CD4-positive, alpha-beta memory T cell (primary cell): Measurements from ENCODE around the gene ZNF138. TPM values are rescaled to one million over a fixed set of nuclear protein-coding genes. Genes with fewer than 3 reads are reported as not detected.

Source experiments
- CTCF ChIA-PET: fragments of 350-600 bp; sonication (Branson Sonifier 250); formaldehyde crosslinking; loops from one replicate; lab custom pipeline; 2021; ENCODE audit warnings: inconsistent platforms; ENCODE audit not compliant: partially characterized antibody; lab: Charles Lee
- POLR2A ChIA-PET: fragments of 350-600 bp; sonication (Branson Sonifier 250); formaldehyde crosslinking; loops from one replicate; lab custom pipeline; 2021; ENCODE audit not compliant: partially characterized antibody; lab: Charles Lee
- DNase-seq, 5 donors: peaks; one replicate each; pipeline versions ENCODE4 v3.0.0 to v3.0.0-alpha.2; 2020 to 2022; ENCODE audit warnings: mixed read lengths in 1 of 5
- H3K27ac ChIP-seq: one replicate; pipeline ENCODE4 v1.7.0; 2013; ENCODE audit warnings: low read depth, low read length
- H3K27me3 ChIP-seq: 2 replicates; pipeline ENCODE4 v1.7.0; 2013; ENCODE audit warnings: mild to moderate bottlenecking, low read length, moderate library complexity; ENCODE audit not compliant: insufficient read depth
- H3K36me3 ChIP-seq: 2 replicates; pipeline ENCODE4 v1.7.0; 2013; ENCODE audit warnings: mild to moderate bottlenecking, low read length, moderate library complexity; ENCODE audit not compliant: insufficient read depth
- H3K4me1 ChIP-seq: 2 replicates; pipeline ENCODE4 v1.7.0; 2013; ENCODE audit warnings: mild to moderate bottlenecking, low read length, moderate library complexity; ENCODE audit not compliant: insufficient read depth
- H3K4me3 ChIP-seq, 2 donors: one replicate each; pipeline ENCODE4 v1.7.0; 2013; ENCODE audit warnings: low read length in 2 of 2, mild to moderate bottlenecking in 1 of 2
- H3K9me3 ChIP-seq, 2 donors: one replicate each; pipeline ENCODE4 v1.7.0; 2013; ENCODE audit warnings: low read length in 2 of 2, control low read depth in 1 of 2; ENCODE audit not compliant: control insufficient read depth in 1 of 2
- H3K27ac Mint-ChIP-seq, 7 donors: one replicate each; pipeline ENCODE4 v1.8.0; 2020 to 2021; ENCODE audit warnings: mixed read lengths in 7 of 7, mild to moderate bottlenecking in 6 of 7, inconsistent platforms in 3 of 7, moderate library complexity in 3 of 7
- H3K27me3 Mint-ChIP-seq, 2 donors: one replicate each; pipeline ENCODE4 v1.8.0; 2020 to 2021; ENCODE audit warnings: mixed read lengths in 2 of 2
- H3K36me3 Mint-ChIP-seq, 2 donors: one replicate each; pipeline ENCODE4 v1.8.0; 2020 to 2021; ENCODE audit warnings: mixed read lengths in 2 of 2, inconsistent platforms in 1 of 2, mild to moderate bottlenecking in 1 of 2
- H3K4me1 Mint-ChIP-seq, 4 donors: one replicate each; pipeline ENCODE4 v1.8.0; 2020 to 2021; ENCODE audit warnings: mixed read lengths in 4 of 4, mild to moderate bottlenecking in 1 of 4
- H3K4me3 Mint-ChIP-seq, 8 donors: one replicate each; pipeline ENCODE4 v1.8.0; 2020 to 2021; ENCODE audit warnings: mixed read lengths in 8 of 8, mild to moderate bottlenecking in 7 of 8, moderate library complexity in 6 of 8, inconsistent platforms in 3 of 8
- H3K9me3 Mint-ChIP-seq, 8 donors: one replicate each; pipeline ENCODE4 v1.8.0; 2020 to 2021; ENCODE audit warnings: mixed read lengths in 8 of 8, mild to moderate bottlenecking in 5 of 8, inconsistent platforms in 3 of 8, moderate library complexity in 1 of 8
- intact Hi-C: fragments of 100-400 bp; cut with micrococcal nuclease; formaldehyde crosslinking; loops from one replicate; pipeline ENCODE4 v1.15.1; 2023
- polyA plus RNA-seq, 2 donors: library from polyadenylated mRNA; unstranded; fragments of 300-500 nt; fragmentation: Illumina TruSeq; gene quantifications; one replicate each; pipeline ENCODE4 v1.2.3, GENCODE V29; 2021
- total RNA-seq, 2 experiments: library from RNA; stranded (reverse); gene quantifications; one replicate each; pipeline ENCODE4 v1.2.3, GENCODE V29; 2021

Gene ZNF138
- total and polyA plus RNA-seq, 4 experiments from 2014 or later, result 12.1 to 15.3 (median 13.9) TPM

DNA sequence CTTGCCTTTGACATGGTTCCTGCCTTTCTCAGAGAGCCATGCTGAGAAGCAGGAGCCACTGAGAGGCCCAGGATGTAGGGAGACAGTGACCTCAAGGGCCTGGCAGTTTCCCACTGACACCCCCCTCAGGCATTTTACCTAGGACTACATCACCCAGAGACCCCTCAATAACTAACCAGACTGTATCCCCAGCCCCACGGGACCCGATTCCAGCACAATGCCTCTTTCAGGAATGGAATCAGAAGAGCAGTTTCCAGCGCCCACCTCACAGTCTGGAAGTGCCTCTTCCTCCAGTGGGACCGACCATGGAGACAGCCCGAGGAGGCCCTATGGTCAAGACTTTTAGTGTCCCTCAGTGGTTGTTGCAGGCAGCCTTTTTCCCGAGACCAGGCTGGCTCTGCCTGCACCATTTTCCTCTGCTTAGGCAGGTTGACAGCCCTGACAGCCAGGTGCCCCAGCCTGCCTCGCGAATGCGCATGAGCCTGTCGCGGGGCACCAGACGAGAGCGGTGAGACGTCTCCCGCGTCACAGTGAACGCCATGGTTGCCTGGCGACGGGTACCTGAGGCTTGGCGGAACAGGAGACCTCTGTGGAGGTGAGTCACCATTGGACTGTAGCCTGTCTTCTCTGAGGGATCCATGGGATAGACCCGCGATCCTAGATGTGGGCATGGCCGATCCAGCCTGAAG lies 80.5 kb downstream of the ZNF138 start:
- H3K4me3 ChIP-seq, result no peak overlapping the region
- H3K4me1 Mint-ChIP-seq, result peaks cover 2 to 23% (median 13%) of the 10 kb centered on the region in 4 donors
- no peak for DNase-seq
- intact Hi-C loops, result no loop called here
- no peaks in the 10 kb centered on the region for H3K36me3 Mint-ChIP-seq
- H3K27ac Mint-ChIP-seq, result peak overlapping the region in 1 of 7 donors; percentile 8
- H3K9me3 Mint-ChIP-seq, result peaks cover 0 to 7% (median under 1%) of the 10 kb centered on the region in 8 donors
- ChIA-PET CTCF (no interaction called here), POLR2A (no interaction called here)
- peaks cover 5% of the 10 kb centered on the region for H3K4me1 ChIP-seq
- no peaks in the 10 kb centered on the region for H3K9me3 ChIP-seq
- peaks cover 5 to 23% of the 10 kb centered on the region in 2 donors for H3K27me3 Mint-ChIP-seq
- H3K4me3 Mint-ChIP-seq, result no peak overlapping the region
- H3K27me3 ChIP-seq, result no peaks in the 10 kb centered on the region
- no peaks in the 10 kb centered on the region for H3K36me3 ChIP-seq
- no peak overlapping the region for H3K27ac ChIP-seq

DNA sequence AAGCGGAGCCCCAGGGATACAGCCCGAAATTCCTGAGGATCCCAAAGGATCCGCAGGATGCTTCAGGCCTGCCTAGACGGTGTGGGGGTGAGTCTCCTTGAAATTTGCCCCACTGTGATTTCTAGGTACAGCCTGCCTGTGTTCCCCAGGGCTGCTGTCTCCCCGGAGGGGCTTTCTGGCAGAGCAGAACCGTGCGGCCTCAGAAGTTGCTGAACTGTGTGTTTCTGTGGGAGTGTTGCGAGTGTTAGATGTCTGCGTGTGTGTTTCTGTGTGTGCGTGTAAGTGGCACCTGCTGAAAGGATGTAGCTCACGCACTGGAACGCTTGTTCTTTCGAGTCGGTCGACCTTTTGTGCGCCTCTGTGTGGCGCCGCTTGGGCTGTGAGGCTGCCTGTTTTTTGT lies 81.0 kb downstream of the ZNF138 start:
- Mint-ChIP-seq H3K9me3 (peaks cover 0 to 11% (median under 1%) of the 10 kb centered on the region in 8 donors), H3K27me3 (peaks cover 7 to 23% of the 10 kb centered on the region in 2 donors), H3K36me3 (no peaks in the 10 kb centered on the region), H3K27ac (no peak overlapping the region), H3K4me3 (no peak overlapping the region), H3K4me1 (peaks cover 2 to 23% (median 13%) of the 10 kb centered on the region in 4 donors)
- Histone ChIP-seq H3K4me1 (peaks cover 5% of the 10 kb centered on the region), H3K27me3 (no peaks in the 10 kb centered on the region), H3K9me3 (no peaks in the 10 kb centered on the region), H3K4me3 (no peak overlapping the region), H3K27ac (no peak overlapping the region), H3K36me3 (no peaks in the 10 kb centered on the region)
- DNase-seq, result no peak
- ChIA-PET CTCF (no interaction called here), POLR2A (no interaction called here)
- intact Hi-C loops, result no loop called here

GRCh38 chr7:64875658-64876406 lies 81.6 kb downstream of the ZNF138 start:
- no peak for DNase-seq
- no peaks in the 10 kb centered on the region for H3K36me3 ChIP-seq
- H3K9me3 ChIP-seq, result no peaks in the 10 kb centered on the region
- H3K27me3 ChIP-seq, result no peaks in the 10 kb centered on the region
- no peak overlapping the region for H3K27ac ChIP-seq
- ChIA-PET CTCF (no interaction called here), POLR2A (no interaction called here)
- H3K4me3 Mint-ChIP-seq, result no peak overlapping the region
- H3K27ac Mint-ChIP-seq, result no peak overlapping the region
- intact Hi-C loops, result no loop called here
- H3K4me3 ChIP-seq, result no peak overlapping the region
- H3K36me3 Mint-ChIP-seq, result no peaks in the 10 kb centered on the region
- H3K4me1 ChIP-seq, result peaks cover 5% of the 10 kb centered on the region
- H3K4me1 Mint-ChIP-seq, result peaks cover 2 to 23% (median 13%) of the 10 kb centered on the region in 4 donors
- peaks cover 7 to 25% of the 10 kb centered on the region in 2 donors for H3K27me3 Mint-ChIP-seq
- peaks cover 0 to 11% (median 0%) of the 10 kb centered on the region in 8 donors for H3K9me3 Mint-ChIP-seq

DNA sequence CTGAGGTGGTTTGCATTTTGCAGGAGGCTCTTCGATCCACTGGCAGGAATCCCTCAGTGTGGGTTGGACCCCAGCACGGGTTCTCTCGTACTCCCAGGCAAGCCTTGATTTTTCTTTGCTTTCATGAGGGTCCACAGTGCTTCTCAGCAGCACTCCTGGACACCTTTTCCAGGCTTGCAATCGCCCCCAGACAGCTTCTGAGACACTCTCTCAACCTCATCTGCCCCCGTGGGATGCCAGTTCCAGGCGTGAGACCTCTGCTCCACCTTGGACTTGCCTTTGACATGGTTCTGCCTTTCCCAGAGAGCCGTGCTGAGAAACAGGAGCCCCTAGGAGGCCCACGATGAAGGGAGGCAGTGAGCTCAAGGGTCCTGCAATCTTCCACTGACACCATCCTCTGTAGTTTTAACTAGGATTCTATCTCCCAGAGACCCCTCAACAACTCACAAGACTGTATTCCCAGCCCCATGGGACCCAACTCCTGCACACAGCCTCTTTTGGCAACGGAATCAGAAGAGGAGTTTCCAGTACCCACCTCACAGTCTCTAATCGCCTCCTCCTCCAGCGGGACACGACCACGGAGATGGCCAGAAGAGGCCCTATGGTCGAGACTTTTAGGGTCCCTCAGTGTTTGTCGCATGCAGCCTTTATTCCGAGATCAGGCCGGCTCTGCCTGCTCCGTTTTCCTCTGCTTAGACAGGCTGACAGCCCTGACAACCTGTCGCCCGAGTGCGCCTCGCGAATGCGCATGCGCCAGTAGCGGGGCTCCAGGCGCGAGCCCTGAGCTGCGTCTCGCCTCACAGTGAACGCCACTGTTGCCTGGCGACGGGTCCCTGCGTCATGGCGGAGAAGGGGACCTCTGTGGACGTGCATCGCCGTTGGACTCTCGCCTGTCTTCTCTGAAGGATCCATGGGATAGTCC lies 82.8 kb downstream of the ZNF138 start:
- Mint-ChIP-seq H3K27me3 (peaks cover 14 to 35% of the 10 kb centered on the region in 2 donors), H3K9me3 (peaks cover 0 to 11% (median under 1%) of the 10 kb centered on the region in 8 donors), H3K4me1 (peaks cover 2 to 24% (median 13%) of the 10 kb centered on the region in 4 donors), H3K36me3 (no peaks in the 10 kb centered on the region), H3K27ac (peak overlapping the region in 5 of 7 donors; percentile 61 to 79 (median 77)), H3K4me3 (peak overlapping the region; percentile 64 to 82 (median 79))
- POLR2A ChIA-PET, result interaction anchor here (0.7 kb wide), 1 partner anchor 211 kb away, joined by 4 read pairs; the partner anchor contains the start of gene ZNF107
- CTCF ChIA-PET, result interaction anchor here (0.7 kb wide), 1 partner anchor 74 kb away, joined by 3 read pairs; no protein-coding TSS in a partner anchor
- Histone ChIP-seq H3K27me3 (no peaks in the 10 kb centered on the region), H3K36me3 (no peaks in the 10 kb centered on the region), H3K27ac (no peak overlapping the region), H3K9me3 (no peaks in the 10 kb centered on the region), H3K4me1 (peaks cover 5% of the 10 kb centered on the region), H3K4me3 (peak overlapping the region in 1 of 2 donors; percentile 38)
- peak; percentile 56 to 76 (median 66) for DNase-seq
- intact Hi-C loops, result no loop called here

GRCh38 chr7:64877714-64878610 lies 83.7 kb downstream of the ZNF138 start:
- Histone ChIP-seq H3K27ac (no peak overlapping the region), H3K27me3 (no peaks in the 10 kb centered on the region), H3K4me3 (peak overlapping the region in 1 of 2 donors; percentile 38), H3K9me3 (no peaks in the 10 kb centered on the region), H3K4me1 (peaks cover 5% of the 10 kb centered on the region), H3K36me3 (no peaks in the 10 kb centered on the region)
- intact Hi-C loops, result no loop called here
- Mint-ChIP-seq H3K4me3 (peak overlapping the region; percentile 64 to 82 (median 79)), H3K9me3 (peaks cover 0 to 11% (median 0%) of the 10 kb centered on the region in 8 donors), H3K36me3 (no peaks in the 10 kb centered on the region), H3K27me3 (peaks cover 20 to 36% of the 10 kb centered on the region in 2 donors), H3K4me1 (peaks cover 2 to 32% (median 15%) of the 10 kb centered on the region in 4 donors), H3K27ac (peak overlapping the region; percentile 36 to 81 (median 67))
- ChIA-PET CTCF (interaction anchor here (0.7 kb wide), 1 partner anchor 75 kb away, joined by 3 read pairs; no protein-coding TSS in a partner anchor), POLR2A (interaction anchor here (0.7 kb wide), 1 partner anchor 212 kb away, joined by 4 read pairs; the partner anchor contains the start of gene ZNF107)
- peak in 1 of 5 donors; percentile 17 for DNase-seq

DNA sequence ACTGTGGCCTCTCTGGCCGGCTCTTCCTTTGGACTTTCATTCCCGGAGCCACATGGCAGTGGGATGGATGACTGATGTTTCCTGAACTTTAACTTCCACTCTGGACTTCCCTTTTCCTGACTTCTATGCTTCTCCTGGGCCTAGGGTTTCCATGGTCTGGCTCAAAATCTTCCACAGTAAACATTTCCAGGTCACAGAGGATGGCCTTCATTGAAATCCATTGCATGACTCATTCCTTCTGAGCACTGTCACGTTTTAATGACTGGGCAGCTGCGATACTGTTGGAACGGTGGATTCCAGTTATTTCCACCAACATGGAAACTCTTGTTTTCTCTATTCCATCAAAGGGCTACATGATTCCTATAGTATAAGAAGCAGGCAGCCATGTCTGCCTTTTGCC lies 84.5 kb downstream of the ZNF138 start:
- H3K4me3 Mint-ChIP-seq, result peak overlapping the region in 3 of 8 donors; percentile 12 to 53 (median 45)
- no peak overlapping the region for H3K4me3 ChIP-seq
- intact Hi-C loops, result no loop called here
- no peak overlapping the region for H3K27ac ChIP-seq
- CTCF ChIA-PET, result no interaction called here
- H3K27ac Mint-ChIP-seq, result peak overlapping the region in 2 of 7 donors; percentile 36 to 58
- H3K36me3 ChIP-seq, result no peaks in the 10 kb centered on the region
- POLR2A ChIA-PET, result no interaction called here
- H3K27me3 ChIP-seq, result no peaks in the 10 kb centered on the region
- peaks cover 2 to 34% (median 15%) of the 10 kb centered on the region in 4 donors for H3K4me1 Mint-ChIP-seq
- H3K9me3 Mint-ChIP-seq, result peaks cover 0 to 10% (median under 1%) of the 10 kb centered on the region in 8 donors
- no peaks in the 10 kb centered on the region for H3K36me3 Mint-ChIP-seq
- H3K27me3 Mint-ChIP-seq, result peaks cover 25 to 41% of the 10 kb centered on the region in 2 donors
- DNase-seq, result no peak
- H3K9me3 ChIP-seq, result no peaks in the 10 kb centered on the region
- H3K4me1 ChIP-seq, result peaks cover 5% of the 10 kb centered on the region
